Measurements from ENCODE around the gene MST1R.
A peak's percentile ranks its signal among the peaks of the same experiment; 100 is the strongest.

MST1R gene

GRCh38 chr3:49928481-49929017 lies 24.9 kb upstream of the MST1R start:
- H3K27ac ChIP-seq (ENCODE audit: low read depth, low read length, poor library complexity, severe bottlenecking) = peak overlapping the region; percentile 50

GRCh38 chr3:49927798-49928197 lies 24.1 kb upstream of the MST1R start:
- Histone ChIP-seq H3K4me1 (ENCODE audit: insufficient read depth, low read length, severe bottlenecking) (peaks cover 30% of the 10 kb centered on the region), H3K27ac (ENCODE audit: low read depth, low read length, poor library complexity, severe bottlenecking) (peak overlapping the region; percentile 50), H3K9me2 (ENCODE audit: low read depth, low read length) (no peaks in the 10 kb centered on the region), H4K20me1 (ENCODE audit: insufficient read depth, low read length) (no peaks in the 10 kb centered on the region), H3K27me3 (ENCODE audit: insufficient read depth, low read length) (no peaks in the 10 kb centered on the region), H3K4me3 (ENCODE audit: low read depth, low read length, poor library complexity, severe bottlenecking) (no peak overlapping the region), H3K36me3 (ENCODE audit: insufficient read depth, low read length) (no peaks in the 10 kb centered on the region), H3K9me3 (ENCODE audit: low read length) (no peaks in the 10 kb centered on the region), H3F3A (ENCODE audit: insufficient read depth, low read length) (no peaks in the 10 kb centered on the region), H3K4me2 (ENCODE audit: low read length) (peak overlapping the region; percentile 95; the same call in 1 of the 2 replicates), H3K9ac (ENCODE audit: low read length) (no peak overlapping the region), H2AFZ (ENCODE audit: low read length) (no peak overlapping the region), H3K79me2 (ENCODE audit: insufficient read depth, low read length) (no peaks in the 10 kb centered on the region)
- TF ChIP-seq, protein P1, sequence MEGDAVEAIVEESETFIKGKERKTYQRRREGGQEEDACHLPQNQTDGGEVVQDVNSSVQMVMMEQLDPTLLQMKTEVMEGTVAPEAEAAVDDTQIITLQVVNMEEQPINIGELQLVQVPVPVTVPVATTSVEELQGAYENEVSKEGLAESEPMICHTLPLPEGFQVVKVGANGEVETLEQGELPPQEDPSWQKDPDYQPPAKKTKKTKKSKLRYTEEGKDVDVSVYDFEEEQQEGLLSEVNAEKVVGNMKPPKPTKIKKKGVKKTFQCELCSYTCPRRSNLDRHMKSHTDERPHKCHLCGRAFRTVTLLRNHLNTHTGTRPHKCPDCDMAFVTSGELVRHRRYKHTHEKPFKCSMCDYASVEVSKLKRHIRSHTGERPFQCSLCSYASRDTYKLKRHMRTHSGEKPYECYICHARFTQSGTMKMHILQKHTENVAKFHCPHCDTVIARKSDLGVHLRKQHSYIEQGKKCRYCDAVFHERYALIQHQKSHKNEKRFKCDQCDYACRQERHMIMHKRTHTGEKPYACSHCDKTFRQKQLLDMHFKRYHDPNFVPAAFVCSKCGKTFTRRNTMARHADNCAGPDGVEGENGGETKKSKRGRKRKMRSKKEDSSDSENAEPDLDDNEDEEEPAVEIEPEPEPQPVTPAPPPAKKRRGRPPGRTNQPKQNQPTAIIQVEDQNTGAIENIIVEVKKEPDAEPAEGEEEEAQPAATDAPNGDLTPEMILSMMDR (IDR thresholded peaks at IDR 0.05; ENCODE audit: low read length) = no peak
- TF ChIP-seq EZH2 (IDR thresholded peaks at IDR 0.05; ENCODE audit: borderline replicate concordance, low read length) = no peak

More at GRCh38 chr3:49928481-49929017, 24.9 kb upstream of the MST1R start:
- H3K9ac ChIP-seq (ENCODE audit: low read length) = peak overlapping the region; percentile 78; the same call in 1 of the 2 replicates
- H3K27me3 ChIP-seq (ENCODE audit: insufficient read depth, low read length) = no peaks in the 10 kb centered on the region
- H3K4me3 ChIP-seq (ENCODE audit: low read depth, low read length, poor library complexity, severe bottlenecking) = peak overlapping the region; percentile 83
- no peaks in the 10 kb centered on the region for H3K9me3 ChIP-seq (ENCODE audit: low read length)
- H3K4me1 ChIP-seq (ENCODE audit: insufficient read depth, low read length, severe bottlenecking) = peaks cover 30% of the 10 kb centered on the region
- H3K4me2 ChIP-seq (ENCODE audit: low read length) = peak overlapping the region; percentile 95
- no peak for TF ChIP-seq EZH2 (IDR thresholded peaks at IDR 0.05; ENCODE audit: borderline replicate concordance, low read length)
- TF ChIP-seq, protein P1 (IDR thresholded peaks at IDR 0.05; ENCODE audit: low read length) = no peak
- no peaks in the 10 kb centered on the region for H4K20me1 ChIP-seq (ENCODE audit: insufficient read depth, low read length)
- no peaks in the 10 kb centered on the region for H3K9me2 ChIP-seq (ENCODE audit: low read depth, low read length)
- H3K36me3 ChIP-seq (ENCODE audit: insufficient read depth, low read length) = no peaks in the 10 kb centered on the region
- H3F3A ChIP-seq (ENCODE audit: insufficient read depth, low read length) = no peaks in the 10 kb centered on the region
- H3K79me2 ChIP-seq (ENCODE audit: insufficient read depth, low read length) = no peaks in the 10 kb centered on the region
- H2AFZ ChIP-seq (ENCODE audit: low read length) = no peak overlapping the region

DNA sequence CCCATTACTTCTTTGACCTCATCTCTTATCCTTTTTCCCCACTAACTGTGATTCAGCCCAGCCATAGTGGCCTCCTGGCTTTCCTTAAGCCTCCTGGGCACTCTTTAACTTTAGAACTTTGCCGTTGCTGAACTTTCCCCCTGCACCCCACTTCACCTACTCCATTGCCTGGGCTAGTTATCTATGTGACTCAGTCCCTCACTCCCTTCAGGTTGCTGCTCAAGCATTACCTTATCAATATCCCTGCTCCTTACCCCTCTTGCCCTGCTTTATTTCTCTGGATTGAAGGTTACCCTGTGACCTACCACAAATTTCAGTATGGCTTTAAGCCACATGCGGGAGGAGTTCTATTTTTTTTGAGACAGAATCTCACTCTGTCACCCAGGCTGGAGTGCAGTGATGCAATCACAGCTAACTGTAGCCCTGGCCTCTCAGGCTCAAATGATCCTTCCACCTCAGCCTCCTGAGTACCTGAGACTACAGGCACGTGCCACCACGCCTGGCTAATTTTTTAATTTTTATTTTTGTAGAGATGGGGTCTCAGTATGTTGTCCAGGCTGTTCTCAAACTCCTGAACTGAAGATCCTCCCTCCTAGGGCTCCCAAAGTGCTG lies 22.6 kb upstream of the MST1R start:
- no peak overlapping the region for H3K4me2 ChIP-seq (ENCODE audit: low read length)
- H3K9ac ChIP-seq (ENCODE audit: low read length) = no peak overlapping the region
- TF ChIP-seq EZH2 (IDR thresholded peaks at IDR 0.05; ENCODE audit: borderline replicate concordance, low read length) = no peak
- TF ChIP-seq, protein P1 (IDR thresholded peaks at IDR 0.05; ENCODE audit: low read length) = no peak
- H2AFZ ChIP-seq (ENCODE audit: low read length) = no peak overlapping the region
- H3K36me3 ChIP-seq (ENCODE audit: insufficient read depth, low read length) = no peaks in the 10 kb centered on the region
- H3K27ac ChIP-seq (ENCODE audit: low read depth, low read length, poor library complexity, severe bottlenecking) = no peak overlapping the region
- no peaks in the 10 kb centered on the region for H3K9me3 ChIP-seq (ENCODE audit: low read length)
- no peaks in the 10 kb centered on the region for H3K9me2 ChIP-seq (ENCODE audit: low read depth, low read length)
- peaks cover 29% of the 10 kb centered on the region for H3K4me1 ChIP-seq (ENCODE audit: insufficient read depth, low read length, severe bottlenecking)
- H3K4me3 ChIP-seq (ENCODE audit: low read depth, low read length, poor library complexity, severe bottlenecking) = no peak overlapping the region
- no peaks in the 10 kb centered on the region for H3K27me3 ChIP-seq (ENCODE audit: insufficient read depth, low read length)
- no peaks in the 10 kb centered on the region for H4K20me1 ChIP-seq (ENCODE audit: insufficient read depth, low read length)
- H3K79me2 ChIP-seq (ENCODE audit: insufficient read depth, low read length) = no peaks in the 10 kb centered on the region
- no peaks in the 10 kb centered on the region for H3F3A ChIP-seq (ENCODE audit: insufficient read depth, low read length)
